GM08714 (cell line): Measurements from ENCODE around the gene INVS.
"Not testable (repeated sequence)": the region's sequence is repeated elsewhere in the genome, so short reads cannot be mapped to it uniquely, and the experiment has no call there.

Experiments
- H3K4me3 ChIP-seq: fragments of 200-500 bp; sonication (Bioruptor generic); 2 replicates; pipeline ENCODE4 v1.5.1; 2014; ENCODE audit warnings: mild to moderate bottlenecking, low read length, inconsistent platforms
- ZNF274 ChIP-seq: IDR thresholded peaks from 2 replicates; pipeline ENCODE4 v1.6.1; 2012; ENCODE audit warnings: mild to moderate bottlenecking, low read depth, low read length

The INVS gene

GRCh38 chr9:100098887-100099721 is at the start of gene INVS, which contains the start of gene ERP44:
Gene INVS (plus strand): TSS chr9:100099243. CDS start chr9:100104522, 5,279 bp downstream.
Gene ERP44 (minus strand): TSS chr9:100099000. CDS start chr9:100098840, 160 bp downstream.
- no peak for TF ChIP-seq ZNF274

GRCh38 chr9:100049551-100049950 is 49.5 kb upstream of the INVS start:
- no peak for TF ChIP-seq ZNF274
- no peak overlapping the region for H3K4me3 ChIP-seq

More at GRCh38 chr9:100098887-100099721, at the start of gene INVS, which contains the start of gene ERP44:
- H3K4me3 ChIP-seq, result peak within 1 kb of the TSS; percentile 76

- TF ChIP-seq ZNF274, result no peak
- H3K4me3 ChIP-seq, result no peak overlapping the region
These were observed 46.7 kb upstream of the INVS start for GRCh38 chr9:100052375-100052774.

DNA sequence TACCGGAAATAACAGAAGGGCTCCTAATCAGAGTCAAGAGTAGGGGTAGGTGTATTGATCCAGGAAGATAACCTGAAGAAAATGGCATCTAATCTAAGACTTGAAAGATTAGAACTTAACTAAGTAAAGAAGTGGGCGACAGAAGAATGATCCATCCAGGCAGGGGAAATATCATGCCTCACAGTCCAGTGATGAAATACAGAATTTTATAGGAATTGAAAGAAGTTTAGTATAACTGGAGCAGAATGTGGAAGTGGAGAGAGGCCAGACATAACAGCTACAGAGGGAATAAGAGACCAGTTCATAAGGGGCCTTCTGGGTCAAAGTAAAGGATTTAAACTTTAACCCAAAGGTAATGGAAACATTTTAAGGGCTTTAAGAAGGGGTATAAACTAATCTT is 42.5 kb upstream of the INVS start:
- H3K4me3 ChIP-seq, result no peak overlapping the region
- no peak for TF ChIP-seq ZNF274

DNA sequence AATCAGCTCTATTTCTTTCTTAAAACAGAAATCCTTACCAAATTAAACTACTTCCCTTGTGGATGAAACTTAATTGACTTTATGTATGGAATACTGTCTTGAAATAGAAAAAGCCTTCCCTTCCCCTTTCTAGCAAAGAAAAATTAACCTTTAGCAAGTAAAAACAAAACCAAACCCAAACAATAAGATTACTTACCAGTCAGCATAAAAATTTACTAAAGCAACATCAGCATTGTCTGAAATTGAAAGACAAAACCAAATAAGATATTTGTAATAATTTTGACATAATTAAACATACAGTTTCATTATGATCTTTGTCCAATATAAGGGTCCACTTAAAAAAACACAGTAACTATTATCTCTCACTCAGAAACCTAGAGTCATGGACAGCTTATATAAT is 41.4 kb upstream of the INVS start:
- TF ChIP-seq ZNF274, result no peak

GRCh38 chr9:100058699-100059579 is 40.1 kb upstream of the INVS start:
- TF ChIP-seq ZNF274, result no peak
- H3K4me3 ChIP-seq, result peak overlapping the region; percentile 51; the same call in 1 of the 2 replicates

More for the DNA sequence above, 41.4 kb upstream of the INVS start:
- H3K4me3 ChIP-seq, result no peak overlapping the region; the same call in 1 of the 2 replicates

DNA sequence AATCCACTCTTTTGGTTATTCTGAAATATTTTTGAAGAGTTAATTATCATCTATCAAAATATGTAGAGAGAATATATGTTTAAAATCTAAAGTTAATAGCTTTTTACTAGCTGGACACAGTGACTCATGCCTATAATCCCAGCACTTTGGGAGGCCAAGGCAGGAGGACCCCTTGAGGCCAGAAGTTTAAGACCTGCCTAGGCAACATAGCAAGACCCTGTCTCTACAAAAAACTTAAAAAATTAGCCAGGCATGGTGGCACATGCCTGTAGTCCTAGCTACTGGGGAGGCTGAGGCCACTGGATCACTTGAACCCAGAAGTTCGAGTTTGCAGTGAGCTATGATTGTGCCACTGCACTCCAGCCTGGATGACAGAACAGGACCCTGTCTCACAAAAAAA is 36.4 kb upstream of the INVS start:
- H3K4me3 ChIP-seq, result not testable (repeated sequence)

DNA sequence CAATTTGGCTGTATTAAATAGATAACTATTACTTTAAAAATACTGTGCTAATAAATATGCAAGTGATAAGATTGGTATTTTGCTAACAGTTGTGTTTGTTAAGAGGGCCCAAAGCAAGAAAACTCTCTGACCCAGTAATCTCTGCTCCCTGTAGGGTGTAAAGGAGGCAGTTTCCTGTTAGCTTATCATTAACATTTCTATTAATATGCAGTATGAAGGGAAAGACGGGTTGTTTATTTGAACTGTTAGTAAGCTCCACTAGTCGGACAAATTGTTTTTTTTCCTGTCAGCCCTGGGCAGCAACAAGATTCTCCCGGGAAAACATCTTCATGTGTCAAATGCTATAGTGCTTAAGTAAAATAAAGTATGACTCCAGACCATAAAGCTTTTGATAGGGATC is 35.9 kb upstream of the INVS start:
- no peak overlapping the region for H3K4me3 ChIP-seq
- TF ChIP-seq ZNF274, result no peak

DNA sequence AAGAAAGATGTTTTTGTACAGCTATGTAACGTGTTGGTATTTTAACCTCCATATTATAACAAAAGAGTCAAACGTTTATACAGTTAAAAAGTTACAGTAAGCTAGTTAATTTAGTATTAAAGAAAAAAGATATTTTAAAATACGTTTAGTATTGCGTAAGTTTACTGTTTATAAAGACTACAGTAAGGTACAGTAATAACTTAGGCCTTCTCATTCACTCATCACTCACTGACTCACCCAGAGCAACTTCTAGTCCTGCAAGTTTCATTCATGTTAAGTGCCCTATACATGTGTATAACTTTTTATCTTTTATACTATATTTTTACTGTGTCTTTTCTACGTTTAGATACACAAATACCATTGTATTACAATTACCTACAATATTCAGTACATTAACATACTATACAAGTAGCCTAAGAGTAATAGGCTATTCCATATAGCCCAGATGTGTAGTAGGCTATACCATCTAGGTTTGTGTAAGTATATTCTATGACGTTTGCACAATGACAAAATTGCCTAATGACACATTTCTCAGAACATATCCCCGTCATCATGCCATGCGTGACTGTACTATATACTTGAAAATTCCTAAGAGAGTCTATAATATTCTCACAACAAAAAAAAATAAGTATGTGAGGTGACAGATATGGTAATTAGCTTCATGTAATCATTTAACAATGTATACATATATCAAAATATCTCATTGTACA is 34.0 kb upstream of the INVS start:
- no peak for TF ChIP-seq ZNF274
- H3K4me3 ChIP-seq, result no peak overlapping the region

- H3K4me3 ChIP-seq, result no peak overlapping the region
- no peak for TF ChIP-seq ZNF274
These were observed 32.5 kb upstream of the INVS start for GRCh38 chr9:100066539-100066938.

DNA sequence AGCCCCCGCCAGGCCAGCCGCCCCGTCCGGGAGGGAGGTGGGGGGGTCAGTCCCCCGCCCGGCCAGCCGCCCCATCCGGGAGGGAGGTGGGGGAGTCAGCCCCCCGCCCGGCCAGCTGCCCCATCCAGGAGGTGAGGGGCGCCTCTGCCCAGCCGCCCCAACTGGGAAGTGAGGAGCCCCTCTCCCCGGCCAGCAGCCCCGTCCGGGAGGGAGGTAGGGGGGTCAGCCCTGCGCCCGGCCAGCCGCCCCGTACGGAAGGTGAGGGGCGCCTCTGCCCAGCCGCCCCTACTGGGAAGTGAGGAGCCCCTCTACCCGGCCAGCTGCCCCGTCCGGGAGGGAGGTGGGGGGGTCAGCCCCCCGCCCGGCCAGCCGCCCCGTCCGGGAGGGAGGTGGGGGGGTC is 31.1 kb upstream of the INVS start:
- not testable (repeated sequence) for H3K4me3 ChIP-seq

DNA sequence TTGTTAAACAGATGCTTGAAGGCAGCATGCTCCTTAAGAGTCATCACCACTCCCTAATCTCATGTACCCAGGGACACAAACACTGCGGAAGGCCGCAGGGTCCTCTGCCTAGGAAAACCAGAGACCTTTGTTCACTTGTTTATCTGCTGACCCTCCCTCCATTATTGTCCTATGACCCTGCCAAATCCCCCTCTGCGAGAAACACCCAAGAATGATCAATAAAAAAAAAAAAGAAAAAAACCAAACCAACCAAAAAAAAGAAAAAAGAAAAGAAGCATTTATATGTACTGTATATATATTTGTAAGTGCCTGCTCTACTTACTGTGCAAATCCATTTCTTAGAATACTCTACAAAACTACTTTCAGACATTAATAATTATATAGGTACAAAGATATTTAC is 30.0 kb upstream of the INVS start:
- H3K4me3 ChIP-seq, result not testable (repeated sequence)

DNA sequence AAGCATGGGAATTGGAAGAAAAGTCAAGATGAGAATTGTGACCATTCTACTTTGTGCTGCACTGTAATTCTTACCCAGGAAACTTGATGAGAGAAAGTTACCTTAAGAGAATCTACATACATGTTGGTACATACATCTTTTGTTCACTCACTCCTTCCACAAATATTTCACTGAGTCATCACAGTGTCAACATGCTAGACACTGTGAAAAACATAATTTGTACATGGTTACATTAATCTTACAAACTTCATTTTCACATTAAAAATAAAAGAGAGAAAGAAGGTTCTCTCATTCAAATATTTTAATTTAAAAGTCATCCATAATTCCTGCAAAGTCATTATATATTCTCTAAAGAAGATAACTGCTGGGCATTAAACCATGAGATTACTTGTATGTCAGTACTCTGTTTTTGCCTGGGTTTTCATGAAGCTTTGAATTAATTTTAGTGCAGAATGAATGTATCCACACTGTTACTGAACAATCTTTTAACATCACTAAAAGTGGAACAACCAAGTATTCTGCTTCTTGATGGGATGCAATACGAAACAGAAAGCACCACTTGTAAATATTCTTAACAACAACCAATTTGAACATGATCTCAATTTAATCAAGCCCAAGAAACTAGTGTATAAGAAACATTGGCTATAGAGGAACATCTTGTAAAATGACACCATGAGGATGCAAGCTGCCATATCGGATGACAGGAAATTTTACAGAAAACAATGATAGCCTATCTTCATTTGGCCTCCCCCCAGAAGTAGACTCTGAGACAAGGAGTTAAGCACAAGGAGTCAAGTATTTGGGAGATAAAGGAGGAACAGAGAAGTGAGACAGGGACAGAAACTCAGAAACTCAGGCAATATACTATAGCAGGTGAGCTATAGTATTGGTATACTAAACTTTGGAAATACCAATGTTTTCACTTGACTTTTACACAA is 28.7 kb upstream of the INVS start:
- no peak overlapping the region for H3K4me3 ChIP-seq
- no peak for TF ChIP-seq ZNF274
